ENCODE data around the gene UGT1A9. TPM values are rescaled to one million over a fixed set of nuclear protein-coding genes. Genes with fewer than 3 reads are reported as not detected.
"Not testable (repeated sequence)": the region's sequence is repeated elsewhere in the genome, so short reads cannot be mapped to it uniquely, and the experiment has no call there.

The UGT1A9 gene
- total and polyA plus RNA-seq, 7 donors: 0.36 TPM; not detected in 6

- Histone ChIP-seq H3K36me3 (no peaks in the 10 kb centered on the region), H3K27me3 (no peaks in the 10 kb centered on the region), H3K27ac (no peak within 1 kb of the TSS), H3K4me1 (no peaks in the 10 kb centered on the region), H3K4me3 (no peak within 1 kb of the TSS), H3K9me3 (no peaks in the 10 kb centered on the region)
- no peak for DNase-seq
- intact Hi-C loops (cut with DNase I): no loop called here
- no peak for TF ChIP-seq CTCF (IDR thresholded peaks at IDR 0.05)
- no peak for TF ChIP-seq POLR2AphosphoS5 (IDR thresholded peaks at IDR 0.05)
- TF ChIP-seq POLR2A (IDR thresholded peaks at IDR 0.05): no peak
- TF ChIP-seq EP300 (IDR thresholded peaks at IDR 0.05): no peak
- WGBS, 2 donors: 87 to 88% methylated on average over 7 of the region's 7 CpGs
These were observed 46.9 kb downstream of the UGT1A9 start, which contains the start of gene UGT1A4 for GRCh38 chr2:233718552-233718951. Gene UGT1A4 (plus strand): TSS chr2:233718736. CDS start chr2:233718821, 85 bp downstream.

GRCh38 chr2:233728723-233729301 is 57.1 kb downstream of the UGT1A9 start, which contains the start of gene UGT1A3:
Gene UGT1A3 (plus strand): TSS chr2:233729042. CDS start chr2:233729127, 85 bp downstream.
- H3K4me3 ChIP-seq: no peak within 1 kb of the TSS
- 47 to 83% methylated on average over 8 of the region's 8 CpGs for WGBS, 2 donors
- intact Hi-C loops (cut with DNase I): no loop called here
- no peaks in the 10 kb centered on the region for H3K9me3 ChIP-seq
- no peaks in the 10 kb centered on the region for H3K4me1 ChIP-seq
- no peaks in the 10 kb centered on the region for H3K36me3 ChIP-seq
- no peak within 1 kb of the TSS for H3K27ac ChIP-seq
- DNase-seq: no peak
- no peaks in the 10 kb centered on the region for H3K27me3 ChIP-seq
- TF ChIP-seq POLR2AphosphoS5 (IDR thresholded peaks at IDR 0.05) (no peak), EP300 (IDR thresholded peaks at IDR 0.05) (no peak), POLR2A (IDR thresholded peaks at IDR 0.05) (no peak), CTCF (IDR thresholded peaks at IDR 0.05) (no peak)

GRCh38 chr2:233736868-233737653 is 65.4 kb downstream of the UGT1A9 start:
- H3K36me3 ChIP-seq; H3K9me3 ChIP-seq; H3K27ac ChIP-seq; intact Hi-C loops (cut with DNase I); DNase-seq; H3K27me3 ChIP-seq; H3K4me1 ChIP-seq; H3K4me3 ChIP-seq: not testable (repeated sequence)
- WGBS, 2 donors: 74 to 86% methylated on average over 14 of the region's 14 CpGs

GRCh38 chr2:233740870-233741269 is 69.2 kb downstream of the UGT1A9 start:
- H3K4me3 ChIP-seq: no peak overlapping the region
- intact Hi-C loops (cut with DNase I): no loop called here
- 13 to 59% methylated on average over 2 of the region's 2 CpGs for WGBS, 2 donors
- H3K36me3 ChIP-seq: no peaks in the 10 kb centered on the region
- DNase-seq: no peak
- no peaks in the 10 kb centered on the region for H3K4me1 ChIP-seq
- H3K9me3 ChIP-seq: no peaks in the 10 kb centered on the region
- TF ChIP-seq POLR2AphosphoS5 (IDR thresholded peaks at IDR 0.05) (no peak), EP300 (IDR thresholded peaks at IDR 0.05) (no peak), POLR2A (IDR thresholded peaks at IDR 0.05) (no peak), CTCF (IDR thresholded peaks at IDR 0.05) (no peak)
- no peaks in the 10 kb centered on the region for H3K27me3 ChIP-seq
- H3K27ac ChIP-seq: no peak overlapping the region

GRCh38 chr2:233743464-233744259 is 72.0 kb downstream of the UGT1A9 start:
- no peaks in the 10 kb centered on the region for H3K27me3 ChIP-seq
- no peak overlapping the region for H3K27ac ChIP-seq
- intact Hi-C loops (cut with DNase I): no loop called here
- WGBS, 2 donors: 96 to 97% methylated on average over 46 of the region's 46 CpGs
- H3K4me3 ChIP-seq: no peak overlapping the region
- H3K4me1 ChIP-seq: no peaks in the 10 kb centered on the region
- no peaks in the 10 kb centered on the region for H3K36me3 ChIP-seq
- H3K9me3 ChIP-seq: no peaks in the 10 kb centered on the region
- no peak for DNase-seq
- TF ChIP-seq EP300 (IDR thresholded peaks at IDR 0.05): no peak
- no peak for TF ChIP-seq CTCF (IDR thresholded peaks at IDR 0.05)
- TF ChIP-seq POLR2A (IDR thresholded peaks at IDR 0.05): no peak
- TF ChIP-seq POLR2AphosphoS5 (IDR thresholded peaks at IDR 0.05): no peak
